ENCODE results near the gene ARHGAP45. TPM values are rescaled to one million over a fixed set of nuclear protein-coding genes. Genes with fewer than 3 reads are reported as not detected.

Gene ARHGAP45
- total RNA-seq, 4 donors from 2014 or later: 0.83 to 7.6 (median 3.4) TPM

- intact Hi-C loops (cut with DNase I; ENCODE audit: low total_unique reads): no loop called here
- peak in 1 of 2 donors; percentile 50 for DNase-seq
- Histone ChIP-seq H3K36me3 (no peaks in the 10 kb centered on the region), H3K27me3 (peaks cover 5 to 17% (median 14%) of the 10 kb centered on the region in 3 donors), H3K9me3 (no peaks in the 10 kb centered on the region), H3K4me3 (no peak overlapping the region), H3K27ac (no peak overlapping the region), H3K4me1 (no peaks in the 10 kb centered on the region)
- no peak for ATAC-seq
- in situ Hi-C loops (cut with MboI; ENCODE audit: low sequenced_read_pairs in 4 of 4): no loop called here
- TF ChIP-seq CTCF (IDR thresholded peaks at IDR 0.05 in 4 of 5, conservative IDR thresholded peaks at IDR 0.05 in 1 of 5) (no peak), POLR2A (IDR thresholded peaks at IDR 0.05) (no peak)
These were observed 10.0 kb downstream of the ARHGAP45 start for GRCh38 chr19:1076951-1077350.

- no peak for ATAC-seq
- no peak for DNase-seq
- TF ChIP-seq POLR2A (IDR thresholded peaks at IDR 0.05) (no peak), CTCF (IDR thresholded peaks at IDR 0.05 in 4 of 5, conservative IDR thresholded peaks at IDR 0.05 in 1 of 5) (no peak)
- Histone ChIP-seq H3K27ac (no peak overlapping the region), H3K27me3 (peaks cover 3 to 17% (median 10%) of the 10 kb centered on the region in 3 donors), H3K36me3 (no peaks in the 10 kb centered on the region), H3K4me1 (no peaks in the 10 kb centered on the region), H3K9me3 (no peaks in the 10 kb centered on the region), H3K4me3 (no peak overlapping the region)
- in situ Hi-C loops (cut with MboI; ENCODE audit: low sequenced_read_pairs in 4 of 4) (no loop called here), intact Hi-C loops (cut with DNase I; ENCODE audit: low total_unique reads) (no loop called here)
These were observed 12.7 kb downstream of the ARHGAP45 start for GRCh38 chr19:1079566-1080111.

- TF ChIP-seq CTCF (IDR thresholded peaks at IDR 0.05 in 4 of 5, conservative IDR thresholded peaks at IDR 0.05 in 1 of 5) (no peak), POLR2A (IDR thresholded peaks at IDR 0.05) (no peak)
- Histone ChIP-seq H3K27ac (no peak overlapping the region), H3K27me3 (peaks cover 5 to 17% (median 10%) of the 10 kb centered on the region in 3 donors), H3K9me3 (no peaks in the 10 kb centered on the region), H3K36me3 (no peaks in the 10 kb centered on the region), H3K4me1 (no peaks in the 10 kb centered on the region), H3K4me3 (no peak overlapping the region)
- intact Hi-C loops (cut with DNase I; ENCODE audit: low total_unique reads): no loop called here
- ATAC-seq (no peak), DNase-seq (no peak)
- in situ Hi-C loops (cut with MboI; ENCODE audit: low sequenced_read_pairs in 4 of 4): no loop called here
These were observed 13.6 kb downstream of the ARHGAP45 start for GRCh38 chr19:1080360-1081161.

GRCh38 chr19:1081301-1082164 is 14.6 kb downstream of the ARHGAP45 start:
- no peak overlapping the region for H3K27ac ChIP-seq
- intact Hi-C loops (cut with DNase I; ENCODE audit: low total_unique reads) (no loop called here), in situ Hi-C loops (cut with MboI; ENCODE audit: low sequenced_read_pairs in 4 of 4) (no loop called here)
- ATAC-seq (peak in 1 of 2 donors; percentile 10), DNase-seq (no peak)
- peaks cover 5 to 17% (median 10%) of the 10 kb centered on the region in 3 donors for H3K27me3 ChIP-seq
- no peaks in the 10 kb centered on the region for H3K4me1 ChIP-seq
- TF ChIP-seq CTCF (IDR thresholded peaks at IDR 0.05 in 4 of 5, conservative IDR thresholded peaks at IDR 0.05 in 1 of 5) (no peak), POLR2A (IDR thresholded peaks at IDR 0.05) (no peak)
- no peak overlapping the region for H3K4me3 ChIP-seq
- no peaks in the 10 kb centered on the region for H3K9me3 ChIP-seq
- H3K36me3 ChIP-seq: no peaks in the 10 kb centered on the region

All from gastrocnemius medialis (tissue), 4 donors.